Upper lobe of left lung (tissue), 6 donors: ENCODE measurements around the gene SOX5. TPM values are rescaled to one million over a fixed set of nuclear protein-coding genes. Genes with fewer than 3 reads are reported as not detected.

ENCODE experiments used
- ATAC-seq, 2 donors: fragments of 200-7000 bp; cut with Tn5 transposase; one replicate each; pipeline ENCODE4 v1.9.1; 2022; ENCODE audit warnings: mild to moderate bottlenecking in 2 of 2, moderate library complexity in 2 of 2; ENCODE audit not compliant: low FRiP score in 2 of 2
- DNase-seq, 2 donors: peaks; one replicate each; pipeline ENCODE4 v3.0.0-alpha.2; 2019 to 2020
- H3K27ac ChIP-seq, 4 donors: fragments of 200-600 bp; sonication (generic); one replicate each; pipeline ENCODE4 v1.5.1; 2016 to 2019
- H3K27me3 ChIP-seq, 4 donors: fragments of 200-600 bp; sonication (generic); one replicate each; pipeline ENCODE4 v1.5.1; 2017 to 2019
- H3K36me3 ChIP-seq, 4 donors: fragments of 200-600 bp; sonication (generic); one replicate each; pipeline ENCODE4 v1.5.1; 2016 to 2019
- H3K4me1 ChIP-seq, 4 donors: fragments of 200-600 bp; sonication (generic); one replicate each; pipeline ENCODE4 v1.5.1; 2018 to 2019
- H3K4me3 ChIP-seq, 4 donors: fragments of 200-600 bp; sonication (generic); one replicate each; pipeline ENCODE4 v1.5.1; 2017 to 2019; ENCODE audit warnings: mild to moderate bottlenecking in 2 of 4, moderate library complexity in 1 of 4
- H3K9me3 ChIP-seq, 4 donors: fragments of 200-600 bp; sonication (generic); one replicate each; pipeline ENCODE4 v1.5.1; 2018 to 2019
- EP300 ChIP-seq, 4 donors: sonication (generic); formaldehyde crosslinking; IDR thresholded peaks; one replicate each; pipeline ENCODE4 v1.5.1; 2017; ENCODE audit warnings: antibody characterized with exemption in 4 of 4, control low read depth in 2 of 4
- POLR2A ChIP-seq, 4 donors: fragments of 450-650 bp; IDR thresholded peaks; one replicate each; pipeline ENCODE4 v1.5.1; 2016 to 2017; ENCODE audit warnings: antibody characterized with exemption in 4 of 4, mild to moderate bottlenecking in 2 of 4
- POLR2AphosphoS5 ChIP-seq, 2 donors: sonication (generic); formaldehyde crosslinking; IDR thresholded peaks; one replicate each; pipeline ENCODE4 v1.5.1; 2017; ENCODE audit warnings: antibody characterized with exemption in 2 of 2
- WGBS, 2 donors: methylation state at CpG; one replicate each; pipeline ENCODE4 v1.1.5; 2017 to 2018; 5-methylcytosine and 5-hydroxymethylcytosine counted together
- total RNA-seq, 6 donors: library from RNA; depleted of rRNA in 4 of 6; stranded (reverse); fragments of >200 nt in 4 of 6; gene quantifications; one replicate each; pipeline versions ENCODE4 v1.1.0 to v1.2.1, GENCODE V29; 2016 to 2021
- TF ChIP-seq, protein P1 (sequence below), 6 experiments: fragments of 450-650 bp in 4 of 6; fragments of 200-600 bp in 2 of 6; sonication (generic) in 2 of 6; IDR thresholded peaks; one replicate each; pipeline ENCODE4 v1.5.1; 2016 to 2019; ENCODE audit warnings: antibody characterized with exemption in 6 of 6
- donor health status: DM: no; HTN: no; CAD: no; lungs with moderate emphysema.
- donor health status: DM: no; HTN: yes; CAD: no; lungs with severe emphysema.

SOX5 gene
- total RNA-seq, 6 donors from 2014 or later = 9.6 to 31.4 (median 14.5) TPM

DNA sequence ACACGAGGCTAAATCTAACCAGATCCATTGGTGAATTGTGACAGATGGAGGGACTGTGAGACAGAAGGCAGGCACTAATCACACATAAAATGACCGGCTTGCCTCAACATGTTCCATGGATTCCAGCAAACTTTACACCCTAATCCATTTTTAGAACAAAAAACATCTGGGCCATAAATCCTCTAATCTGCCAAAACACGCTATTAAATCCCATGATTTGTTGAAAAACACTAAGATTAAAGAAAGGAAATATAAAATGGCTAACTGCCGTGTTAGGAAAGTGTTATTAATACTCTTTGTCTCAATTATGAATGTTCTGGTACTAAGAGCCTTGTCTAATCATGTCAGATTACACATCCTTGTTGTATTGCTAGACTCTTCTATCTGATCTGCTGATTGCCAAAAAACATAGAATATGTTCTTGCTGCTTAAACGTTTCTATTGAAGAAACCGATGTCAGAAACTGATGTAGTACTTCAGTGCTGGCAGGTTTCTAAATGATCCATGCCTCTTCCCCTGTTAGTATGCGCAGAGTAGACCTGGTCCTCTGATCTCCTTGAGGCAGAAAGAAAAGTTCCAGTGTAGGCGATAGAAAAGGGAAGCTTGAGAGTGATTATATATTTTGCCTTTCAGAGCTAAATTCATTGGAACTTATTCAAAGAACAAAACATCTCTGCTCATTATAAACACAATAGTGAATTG lies 384.9 kb downstream of the SOX5 start:
- Histone ChIP-seq H3K27me3 (no peaks in the 10 kb centered on the region), H3K4me1 (no peaks in the 10 kb centered on the region), H3K4me3 (no peak overlapping the region), H3K27ac (no peak overlapping the region), H3K36me3 (no peaks in the 10 kb centered on the region), H3K9me3 (no peaks in the 10 kb centered on the region)
- DNase-seq (no peak), ATAC-seq (no peak)
- 62 to 67% methylated on average over 8 of the region's 8 CpGs for whole genome bisulfite sequencing, 2 donors
- TF ChIP-seq, protein P1, sequence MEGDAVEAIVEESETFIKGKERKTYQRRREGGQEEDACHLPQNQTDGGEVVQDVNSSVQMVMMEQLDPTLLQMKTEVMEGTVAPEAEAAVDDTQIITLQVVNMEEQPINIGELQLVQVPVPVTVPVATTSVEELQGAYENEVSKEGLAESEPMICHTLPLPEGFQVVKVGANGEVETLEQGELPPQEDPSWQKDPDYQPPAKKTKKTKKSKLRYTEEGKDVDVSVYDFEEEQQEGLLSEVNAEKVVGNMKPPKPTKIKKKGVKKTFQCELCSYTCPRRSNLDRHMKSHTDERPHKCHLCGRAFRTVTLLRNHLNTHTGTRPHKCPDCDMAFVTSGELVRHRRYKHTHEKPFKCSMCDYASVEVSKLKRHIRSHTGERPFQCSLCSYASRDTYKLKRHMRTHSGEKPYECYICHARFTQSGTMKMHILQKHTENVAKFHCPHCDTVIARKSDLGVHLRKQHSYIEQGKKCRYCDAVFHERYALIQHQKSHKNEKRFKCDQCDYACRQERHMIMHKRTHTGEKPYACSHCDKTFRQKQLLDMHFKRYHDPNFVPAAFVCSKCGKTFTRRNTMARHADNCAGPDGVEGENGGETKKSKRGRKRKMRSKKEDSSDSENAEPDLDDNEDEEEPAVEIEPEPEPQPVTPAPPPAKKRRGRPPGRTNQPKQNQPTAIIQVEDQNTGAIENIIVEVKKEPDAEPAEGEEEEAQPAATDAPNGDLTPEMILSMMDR (IDR thresholded peaks at IDR 0.05) = no peak
- no peak for TF ChIP-seq POLR2AphosphoS5 (IDR thresholded peaks at IDR 0.05)
- TF ChIP-seq POLR2A (IDR thresholded peaks at IDR 0.05) = no peak
- no peak for TF ChIP-seq EP300 (IDR thresholded peaks at IDR 0.05)

GRCh38 chr12:23561364-23562345 lies 387.8 kb downstream of the SOX5 start:
- no peak overlapping the region for H3K27ac ChIP-seq
- ATAC-seq (no peak), DNase-seq (no peak)
- no peaks in the 10 kb centered on the region for H3K36me3 ChIP-seq
- no peaks in the 10 kb centered on the region for H3K4me1 ChIP-seq
- 83 to 84% methylated on average over 12 of the region's 12 CpGs for WGBS, 2 donors
- H3K27me3 ChIP-seq = no peaks in the 10 kb centered on the region
- H3K4me3 ChIP-seq = no peak overlapping the region
- H3K9me3 ChIP-seq = no peaks in the 10 kb centered on the region
- TF ChIP-seq, protein P1 (IDR thresholded peaks at IDR 0.05) = no peak
- TF ChIP-seq EP300 (IDR thresholded peaks at IDR 0.05) (no peak), POLR2AphosphoS5 (IDR thresholded peaks at IDR 0.05) (no peak), POLR2A (IDR thresholded peaks at IDR 0.05) (no peak)

- WGBS, 2 donors = 79 to 87% methylated on average over 2 of the region's 2 CpGs
- H3K27me3 ChIP-seq = no peaks in the 10 kb centered on the region
- no peak for TF ChIP-seq EP300 (IDR thresholded peaks at IDR 0.05)
- TF ChIP-seq POLR2A (IDR thresholded peaks at IDR 0.05) = no peak
- TF ChIP-seq, protein P1 (IDR thresholded peaks at IDR 0.05) = no peak
- TF ChIP-seq POLR2AphosphoS5 (IDR thresholded peaks at IDR 0.05) = no peak
- no peak overlapping the region for H3K27ac ChIP-seq
- no peaks in the 10 kb centered on the region for H3K4me1 ChIP-seq
- no peak overlapping the region for H3K4me3 ChIP-seq
- no peaks in the 10 kb centered on the region for H3K9me3 ChIP-seq
- H3K36me3 ChIP-seq = no peaks in the 10 kb centered on the region
- ATAC-seq (no peak), DNase-seq (no peak)
These were observed 388.9 kb downstream of the SOX5 start for GRCh38 chr12:23560611-23561010.

- Histone ChIP-seq H3K27me3 (no peaks in the 10 kb centered on the region), H3K27ac (no peak overlapping the region), H3K9me3 (no peaks in the 10 kb centered on the region), H3K4me3 (no peak overlapping the region), H3K36me3 (no peaks in the 10 kb centered on the region), H3K4me1 (no peaks in the 10 kb centered on the region)
- no peak for DNase-seq
- no peak for ATAC-seq
- 64 to 78% methylated on average over 2 of the region's 2 CpGs for WGBS, 2 donors
- TF ChIP-seq, protein P1 (IDR thresholded peaks at IDR 0.05) = no peak
- TF ChIP-seq POLR2A (IDR thresholded peaks at IDR 0.05) = no peak
- TF ChIP-seq POLR2AphosphoS5 (IDR thresholded peaks at IDR 0.05) = no peak
- TF ChIP-seq EP300 (IDR thresholded peaks at IDR 0.05) = no peak
These were observed 390.2 kb downstream of the SOX5 start for GRCh38 chr12:23559268-23559753.
